K562 (cell line): ENCODE results near the gene GGACT. TPM values are rescaled to one million over a fixed set of nuclear protein-coding genes. Genes with fewer than 3 reads are reported as not detected.

Experiments used
- ATAC-seq: fragments of 200-7000 bp; cut with Tn5 transposase; 3 replicates; pipeline ENCODE4 v1.9.1; 2020; ENCODE audit warnings: moderate library complexity
- BruUV-seq: library from RNA; stranded (reverse); fragments of 400-500 nt; replicated peaks from 2 replicates; lab custom pipeline; 2021; lab: Mats Ljungman, UMichigan
- CTCF ChIA-PET: fragments of 300-600 bp; formaldehyde crosslinking; extraction: SDS; loops from one replicate; lab custom pipeline; 2021; ENCODE audit warnings: low intra/inter-chr PET ratio; lab: Yijun Ruan, JAX
- POLR2A ChIA-PET: fragments of 300-600, 350-650 bp; sonication (Branson Sonifier 250); formaldehyde crosslinking; extraction: SDS; loops from one replicate; lab custom pipeline; 2021; ENCODE audit warnings: antibody characterized with exemption, inconsistent platforms; lab: Yijun Ruan, JAX
- DNase-seq, 4 experiments: peaks; one replicate each; pipeline versions ENCODE4 v3.0.0 to v3.0.0-alpha.2; 2011 to 2018; ENCODE audit warnings: low spot score in 3 of 4, mixed read lengths in 3 of 4; ENCODE audit errors: extremely low read depth in 1 of 4
- FAIRE-seq: peaks from 2 replicates; lab custom pipeline; 2011; peaks lifted over from hg19 to GRCh38; lab: Jason Lieb, UNC
- H2AFZ ChIP-seq: 2 replicates; pipeline ENCODE4 v1.6.0; 2011; ENCODE audit warnings: low read depth, low read length, control low read depth, inconsistent platforms
- H3K27ac ChIP-seq: fragments of 200-600 bp; 3 replicates; pipeline ENCODE4 v1.8.0; 2011; ENCODE audit warnings: low read depth, mild to moderate bottlenecking, control low read depth, inconsistent platforms, low read length, moderate library complexity, mixed read lengths; ENCODE audit errors: extremely low read depth
- H3K27me3 ChIP-seq, 2 experiments: fragments of 300-600 bp in 1 of 2; 2 replicates in 1 of 2; 3 replicates in 1 of 2; pipeline versions ENCODE4 v1.6.0 to v1.8.0; 2011; ENCODE audit warnings: inconsistent platforms in 2 of 2, low read length in 2 of 2, mild to moderate bottlenecking in 1 of 2, mixed read lengths in 1 of 2, moderate library complexity in 1 of 2; ENCODE audit not compliant: control insufficient read depth in 2 of 2, insufficient read depth in 2 of 2
- H3K36me3 ChIP-seq: fragments of 300-600 bp; 3 replicates; pipeline ENCODE4 v1.8.0; 2011; ENCODE audit warnings: mild to moderate bottlenecking, low read length, inconsistent platforms; ENCODE audit not compliant: control insufficient read depth, insufficient read depth
- H3K4me1 ChIP-seq, 2 experiments: fragments of 200-600 bp in 1 of 2; replicated peaks in 1 of 2; 2 replicates in 1 of 2; 3 replicates in 1 of 2; pipeline versions ENCODE4 v1.5.1 to v1.8.0; 2011; ENCODE audit warnings: inconsistent platforms in 2 of 2, low read length in 2 of 2, mild to moderate bottlenecking in 1 of 2, mixed read lengths in 1 of 2, moderate library complexity in 1 of 2; ENCODE audit not compliant: control insufficient read depth in 2 of 2, insufficient read depth in 2 of 2
- H3K4me2 ChIP-seq: 2 replicates; pipeline ENCODE4 v1.6.1; 2011; ENCODE audit warnings: low read length, control low read depth, inconsistent platforms, mixed read lengths; ENCODE audit not compliant: insufficient read depth
- H3K4me3 ChIP-seq: fragments of 200-600 bp; sonication (generic), shearing (Covaris generic); 2 replicates; pipeline ENCODE4 v1.5.1; 2016; ENCODE audit warnings: control low read depth, inconsistent platforms
- H3K79me2 ChIP-seq: fragments of 200-600 bp; 3 replicates; pipeline ENCODE4 v1.8.0; 2011; ENCODE audit warnings: low read length, inconsistent platforms; ENCODE audit not compliant: control insufficient read depth, insufficient read depth
- H3K9ac ChIP-seq, 2 experiments: 2 replicates each; pipeline versions ENCODE4 v1.6.0 to v1.6.1; 2011; ENCODE audit warnings: low read depth in 2 of 2, low read length in 2 of 2, control low read depth in 1 of 2, inconsistent platforms in 1 of 2, mild to moderate bottlenecking in 1 of 2, mixed read lengths in 1 of 2; ENCODE audit not compliant: insufficient read depth in 1 of 2
- H3K9me1 ChIP-seq: one replicate; pipeline ENCODE4 v1.6.0; 2011; ENCODE audit warnings: inconsistent platforms, mild to moderate bottlenecking, low read length, moderate library complexity; ENCODE audit not compliant: control insufficient read depth, insufficient read depth
- H3K9me3 ChIP-seq: replicated peaks from 2 replicates; pipeline ENCODE4 v1.5.1; 2011; ENCODE audit warnings: low read depth, low read length, inconsistent platforms; ENCODE audit not compliant: control insufficient read depth, insufficient read depth
- H4K20me1 ChIP-seq: replicated peaks from 2 replicates; pipeline ENCODE4 v1.6.1; 2011; ENCODE audit warnings: low read length, inconsistent platforms, mixed read lengths; ENCODE audit not compliant: control insufficient read depth, insufficient read depth
- CREBBP ChIP-seq: IDR thresholded peaks from one replicate; pipeline ENCODE4 v1.6.1; 2012; ENCODE audit warnings: low read depth, mild to moderate bottlenecking, control low read depth, inconsistent platforms, low read length
- CXXC5 ChIP-seq: fragments of 250-450 bp; sonication (Bioruptor Pico); IDR thresholded peaks from 2 replicates; pipeline ENCODE4 v1.8.0; 2022; ENCODE audit warnings: inconsistent platforms, mild to moderate bottlenecking, moderate library complexity
- SAFB ChIP-seq: fragments of 200-400 bp; formaldehyde crosslinking; IDR thresholded peaks from 2 replicates; pipeline ENCODE4 v1.6.1; 2017; ENCODE audit warnings: low read depth, low read length, borderline replicate concordance
- SMAD3 ChIP-seq: fragments of 450-650 bp; formaldehyde crosslinking; conservative IDR thresholded peaks from 2 replicates; pipeline ENCODE4 v1.4.0; 2020; ENCODE audit warnings: mild to moderate bottlenecking
- ZBED1 ChIP-seq: IDR thresholded peaks from 2 replicates; pipeline ENCODE4 v1.6.1; 2014
- WGBS: fragments of 100-300 bp; shearing (Covaris generic); methylation state at CpG from one replicate; pipeline ENCODE4 v1.1.6; 2016; ENCODE audit warnings: low coverage, mixed read lengths; ENCODE audit not compliant: insufficient coverage; ENCODE audit errors: missing lambda C conversion rate; 5-methylcytosine and 5-hydroxymethylcytosine counted together
- in situ Hi-C: fragments of 300-500 bp; cut with MboI; formaldehyde crosslinking; loops from 4 replicates; pipeline ENCODE4 v1.15.0; 2018; ENCODE audit warnings: inconsistent platforms, mixed read lengths
- intact Hi-C: fragments of 100-400 bp; cut with micrococcal nuclease; formaldehyde crosslinking; loops from 2 replicates; pipeline ENCODE4 v1.14.2; 2022
- polyA plus RNA-seq, 8 experiments: library from polyadenylated mRNA; depleted of rRNA in 4 of 8; stranded (reverse) in 5 of 8; unstranded in 3 of 8; fragments of >200 nt; fragmentation: Nextera tagmentation in 2 of 8; fragmentation: Illumina TruSeq in 1 of 8; extraction: Ambion mirVana in 2 of 8; extraction: Trizol in 1 of 8; gene quantifications; 2 replicates each; pipeline versions ENCODE4 v1.2.1 to v1.2.3, GENCODE V29; 2011 to 2014; ENCODE audit warnings: inconsistent platforms in 1 of 8, missing spikeins in 1 of 8
- total RNA-seq, 7 experiments: library from RNA; depleted of rRNA in 6 of 7; stranded (reverse); fragments of >200 nt in 6 of 7; fragmentation: Illumina TruSeq in 2 of 7; extraction: Trizol in 2 of 7; gene quantifications; 2 replicates each; pipeline versions ENCODE4 v1.2.1 to v1.2.3, GENCODE V29; 2011 to 2021; ENCODE audit warnings: low replicate concordance in 1 of 7
- TF ChIP-seq, protein P1 (sequence below): sonication (generic); formaldehyde crosslinking; IDR thresholded peaks from 2 replicates; pipeline ENCODE4 v1.8.1; 2023; ENCODE audit warnings: mild to moderate bottlenecking, missing genetic modification reagents
- TF ChIP-seq, protein P2 (sequence below), 2 experiments: fragments of 200-800 bp in 1 of 2; sonication (Bioruptor generic) in 1 of 2; sonication (generic) in 1 of 2; formaldehyde crosslinking in 1 of 2; IDR thresholded peaks in 1 of 2; conservative IDR thresholded peaks in 1 of 2; 2 replicates each; pipeline versions ENCODE4 v1.5.0 to v1.6.1; 2016 to 2020; ENCODE audit warnings: missing compliant biosample characterization in 1 of 2, missing genetic modification characterization in 1 of 2, missing genetic modification reagents in 1 of 2
- TF ChIP-seq, protein P3 (sequence below): fragments of 450-650 bp; IDR thresholded peaks from 2 replicates; pipeline ENCODE4 v1.6.1; 2018; ENCODE audit not compliant: partially characterized antibody
- TF ChIP-seq, protein P4 (sequence below): fragments of 250-450 bp; sonication (Bioruptor Pico); IDR thresholded peaks from 2 replicates; pipeline ENCODE4 v1.5.0; 2021
- TF ChIP-seq, protein P5 (sequence below): conservative IDR thresholded peaks from 2 replicates; pipeline ENCODE4 v1.6.1; 2011; ENCODE audit warnings: low read depth, mild to moderate bottlenecking, low read length; ENCODE audit not compliant: control insufficient read depth

Gene GGACT
- total and polyA plus RNA-seq, 9 of the 15 experiments (the other 6 are each of a cell fraction or from before 2014, with no cell fraction given): 0.20 to 3.2 (median 1.7) TPM

DNA sequence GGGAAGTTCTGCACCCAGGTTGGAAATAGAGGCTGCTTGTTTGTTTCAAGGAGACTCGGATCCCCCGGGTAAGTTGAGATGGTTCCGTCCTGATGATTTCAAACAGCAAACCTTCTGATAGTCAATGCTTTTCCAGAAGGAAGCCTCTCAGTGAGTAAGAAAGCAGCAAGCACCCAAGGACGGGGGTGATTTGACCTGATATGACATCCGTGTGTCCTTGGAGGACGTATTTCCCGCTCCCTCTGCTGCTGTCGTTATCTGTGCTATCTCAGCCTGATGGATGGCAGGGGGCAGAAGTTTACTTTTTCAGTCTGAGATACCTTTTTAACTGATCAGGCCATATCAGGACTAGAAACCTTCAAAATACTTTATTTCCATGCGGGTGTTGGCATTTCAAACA, 5.7 kb upstream of the GGACT start:
- Histone ChIP-seq H3K27ac (no peak overlapping the region), H3K4me2 (peak overlapping the region; percentile 26; the same call in 1 of the 2 replicates), H3K79me2 (no peaks in the 10 kb centered on the region), H3K27me3 (no peaks in the 10 kb centered on the region), H3K9ac (no peak overlapping the region), H3K4me1 (peaks cover 0 to 2% of the 10 kb centered on the region in 2 experiments; a peak in 2 of 5 replicates), H3K9me3 (no peaks in the 10 kb centered on the region), H3K36me3 (no peaks in the 10 kb centered on the region), H4K20me1 (no peaks in the 10 kb centered on the region), H3K4me3 (no peak overlapping the region), H2AFZ (peak overlapping the region; percentile 62; the same call in 1 of the 2 replicates), H3K9me1 (no peaks in the 10 kb centered on the region)
- no peak for FAIRE-seq
- POLR2A ChIA-PET: no interaction called here
- WGBS: 23% methylated on average over 9 of the region's 9 CpGs
- CTCF ChIA-PET: no interaction called here
- intact Hi-C loops (no loop called here), in situ Hi-C loops (no loop called here)
- ATAC-seq: 0 out of 3 replicates have a peak, but pooled peaks have one; percentile 24
- no TSS peak for BruUV-seq
- peak in 2 of 4 experiments; percentile 24 to 27 for DNase-seq
- no peak for TF ChIP-seq CREBBP
- TF ChIP-seq, protein P1, sequence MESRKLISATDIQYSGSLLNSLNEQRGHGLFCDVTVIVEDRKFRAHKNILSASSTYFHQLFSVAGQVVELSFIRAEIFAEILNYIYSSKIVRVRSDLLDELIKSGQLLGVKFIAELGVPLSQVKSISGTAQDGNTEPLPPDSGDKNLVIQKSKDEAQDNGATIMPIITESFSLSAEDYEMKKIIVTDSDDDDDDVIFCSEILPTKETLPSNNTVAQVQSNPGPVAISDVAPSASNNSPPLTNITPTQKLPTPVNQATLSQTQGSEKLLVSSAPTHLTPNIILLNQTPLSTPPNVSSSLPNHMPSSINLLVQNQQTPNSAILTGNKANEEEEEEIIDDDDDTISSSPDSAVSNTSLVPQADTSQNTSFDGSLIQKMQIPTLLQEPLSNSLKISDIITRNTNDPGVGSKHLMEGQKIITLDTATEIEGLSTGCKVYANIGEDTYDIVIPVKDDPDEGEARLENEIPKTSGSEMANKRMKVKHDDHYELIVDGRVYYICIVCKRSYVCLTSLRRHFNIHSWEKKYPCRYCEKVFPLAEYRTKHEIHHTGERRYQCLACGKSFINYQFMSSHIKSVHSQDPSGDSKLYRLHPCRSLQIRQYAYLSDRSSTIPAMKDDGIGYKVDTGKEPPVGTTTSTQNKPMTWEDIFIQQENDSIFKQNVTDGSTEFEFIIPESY (CRISPR knock-in tag): no peak
- TF ChIP-seq, protein P2, sequence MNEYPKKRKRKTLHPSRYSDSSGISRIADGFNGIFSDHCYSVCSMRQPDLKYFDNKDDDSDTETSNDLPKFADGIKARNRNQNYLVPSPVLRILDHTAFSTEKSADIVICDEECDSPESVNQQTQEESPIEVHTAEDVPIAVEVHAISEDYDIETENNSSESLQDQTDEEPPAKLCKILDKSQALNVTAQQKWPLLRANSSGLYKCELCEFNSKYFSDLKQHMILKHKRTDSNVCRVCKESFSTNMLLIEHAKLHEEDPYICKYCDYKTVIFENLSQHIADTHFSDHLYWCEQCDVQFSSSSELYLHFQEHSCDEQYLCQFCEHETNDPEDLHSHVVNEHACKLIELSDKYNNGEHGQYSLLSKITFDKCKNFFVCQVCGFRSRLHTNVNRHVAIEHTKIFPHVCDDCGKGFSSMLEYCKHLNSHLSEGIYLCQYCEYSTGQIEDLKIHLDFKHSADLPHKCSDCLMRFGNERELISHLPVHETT (CRISPR knock-in tag; conservative IDR thresholded peaks at IDR 0.05 in 1 of 2, IDR thresholded peaks at IDR 0.05 in 1 of 2): no peak
- TF ChIP-seq, protein P3, sequence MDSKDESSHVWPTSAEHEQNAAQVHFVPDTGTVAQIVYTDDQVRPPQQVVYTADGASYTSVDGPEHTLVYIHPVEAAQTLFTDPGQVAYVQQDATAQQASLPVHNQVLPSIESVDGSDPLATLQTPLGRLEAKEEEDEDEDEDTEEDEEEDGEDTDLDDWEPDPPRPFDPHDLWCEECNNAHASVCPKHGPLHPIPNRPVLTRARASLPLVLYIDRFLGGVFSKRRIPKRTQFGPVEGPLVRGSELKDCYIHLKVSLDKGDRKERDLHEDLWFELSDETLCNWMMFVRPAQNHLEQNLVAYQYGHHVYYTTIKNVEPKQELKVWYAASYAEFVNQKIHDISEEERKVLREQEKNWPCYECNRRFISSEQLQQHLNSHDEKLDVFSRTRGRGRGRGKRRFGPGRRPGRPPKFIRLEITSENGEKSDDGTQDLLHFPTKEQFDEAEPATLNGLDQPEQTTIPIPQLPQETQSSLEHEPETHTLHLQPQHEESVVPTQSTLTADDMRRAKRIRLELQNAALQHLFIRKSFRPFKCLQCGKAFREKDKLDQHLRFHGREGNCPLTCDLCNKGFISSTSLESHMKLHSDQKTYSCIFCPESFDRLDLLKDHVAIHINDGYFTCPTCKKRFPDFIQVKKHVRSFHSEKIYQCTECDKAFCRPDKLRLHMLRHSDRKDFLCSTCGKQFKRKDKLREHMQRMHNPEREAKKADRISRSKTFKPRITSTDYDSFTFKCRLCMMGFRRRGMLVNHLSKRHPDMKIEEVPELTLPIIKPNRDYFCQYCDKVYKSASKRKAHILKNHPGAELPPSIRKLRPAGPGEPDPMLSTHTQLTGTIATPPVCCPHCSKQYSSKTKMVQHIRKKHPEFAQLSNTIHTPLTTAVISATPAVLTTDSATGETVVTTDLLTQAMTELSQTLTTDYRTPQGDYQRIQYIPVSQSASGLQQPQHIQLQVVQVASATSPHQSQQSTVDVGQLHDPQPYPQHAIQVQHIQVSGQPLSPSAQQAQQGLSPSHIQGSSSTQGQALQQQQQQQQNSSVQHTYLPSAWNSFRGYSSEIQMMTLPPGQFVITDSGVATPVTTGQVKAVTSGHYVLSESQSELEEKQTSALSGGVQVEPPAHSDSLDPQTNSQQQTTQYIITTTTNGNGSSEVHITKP: peak; percentile 60
- 0 out of 2 replicates have a peak, but pooled peaks have one; percentile 12 for TF ChIP-seq CXXC5 (CRISPR knock-in tag)
- no peak for TF ChIP-seq ZBED1
- TF ChIP-seq SAFB: no peak
- TF ChIP-seq, protein P4, sequence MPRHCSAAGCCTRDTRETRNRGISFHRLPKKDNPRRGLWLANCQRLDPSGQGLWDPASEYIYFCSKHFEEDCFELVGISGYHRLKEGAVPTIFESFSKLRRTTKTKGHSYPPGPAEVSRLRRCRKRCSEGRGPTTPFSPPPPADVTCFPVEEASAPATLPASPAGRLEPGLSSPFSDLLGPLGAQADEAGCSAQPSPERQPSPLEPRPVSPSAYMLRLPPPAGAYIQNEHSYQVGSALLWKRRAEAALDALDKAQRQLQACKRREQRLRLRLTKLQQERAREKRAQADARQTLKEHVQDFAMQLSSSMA (CRISPR knock-in tag): no peak
- TF ChIP-seq, protein P5, sequence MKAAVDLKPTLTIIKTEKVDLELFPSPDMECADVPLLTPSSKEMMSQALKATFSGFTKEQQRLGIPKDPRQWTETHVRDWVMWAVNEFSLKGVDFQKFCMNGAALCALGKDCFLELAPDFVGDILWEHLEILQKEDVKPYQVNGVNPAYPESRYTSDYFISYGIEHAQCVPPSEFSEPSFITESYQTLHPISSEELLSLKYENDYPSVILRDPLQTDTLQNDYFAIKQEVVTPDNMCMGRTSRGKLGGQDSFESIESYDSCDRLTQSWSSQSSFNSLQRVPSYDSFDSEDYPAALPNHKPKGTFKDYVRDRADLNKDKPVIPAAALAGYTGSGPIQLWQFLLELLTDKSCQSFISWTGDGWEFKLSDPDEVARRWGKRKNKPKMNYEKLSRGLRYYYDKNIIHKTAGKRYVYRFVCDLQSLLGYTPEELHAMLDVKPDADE: no peak
- TF ChIP-seq SMAD3 (CRISPR knock-in tag): no peak
